Nephron progenitor cell (in vitro differentiated cells): Measurements from ENCODE around the gene SBF2.

ENCODE experiments used
- DNase-seq: peaks from one replicate; pipeline ENCODE4 v3.0.0; 2021
- H3K27ac Mint-ChIP-seq: 2 replicates; pipeline ENCODE4 v1.8.0; 2021; ENCODE audit warnings: mild to moderate bottlenecking, moderate library complexity, mixed read lengths
- H3K27me3 Mint-ChIP-seq: 2 replicates; pipeline ENCODE4 v1.8.0; 2021; ENCODE audit warnings: mild to moderate bottlenecking, low read depth, mixed read lengths; ENCODE audit not compliant: poor library complexity
- H3K36me3 Mint-ChIP-seq: 2 replicates; pipeline ENCODE4 v1.8.0; 2021; ENCODE audit warnings: low read depth, mixed read lengths
- H3K4me1 Mint-ChIP-seq: 2 replicates; pipeline ENCODE4 v1.8.0; 2021; ENCODE audit warnings: mixed read lengths
- H3K4me3 Mint-ChIP-seq: 2 replicates; pipeline ENCODE4 v1.8.0; 2021; ENCODE audit warnings: mild to moderate bottlenecking, moderate library complexity, mixed read lengths
- H3K9me3 Mint-ChIP-seq: 2 replicates; pipeline ENCODE4 v1.8.0; 2021; ENCODE audit warnings: mild to moderate bottlenecking, moderate library complexity, mixed read lengths
- CTCF ChIP-seq: fragments of 200-600 bp; sonication (generic); IDR thresholded peaks from 2 replicates; pipeline ENCODE4 v1.5.0; 2021; ENCODE audit warnings: antibody characterized with exemption

SBF2 gene

GRCh38 chr11:10225553-10225952 is 68.5 kb downstream of the SBF2 start:
- Mint-ChIP-seq H3K4me1 (no peaks in the 10 kb centered on the region), H3K36me3 (peaks cover 22% of the 10 kb centered on the region), H3K9me3 (peaks cover 40% of the 10 kb centered on the region), H3K27me3 (no peaks in the 10 kb centered on the region), H3K27ac (no peak overlapping the region), H3K4me3 (no peak overlapping the region)
- TF ChIP-seq CTCF = no peak
- no peak for DNase-seq

- no peak for DNase-seq
- no peak for TF ChIP-seq CTCF
- Mint-ChIP-seq H3K27ac (no peak overlapping the region), H3K9me3 (peaks cover 45% of the 10 kb centered on the region), H3K36me3 (peaks cover 37% of the 10 kb centered on the region), H3K4me1 (no peaks in the 10 kb centered on the region), H3K27me3 (no peaks in the 10 kb centered on the region), H3K4me3 (no peak overlapping the region)
Observed at GRCh38 chr11:10222399-10222798, 71.6 kb downstream of the SBF2 start.

GRCh38 chr11:10221342-10221741 is 72.7 kb downstream of the SBF2 start:
- no peak for TF ChIP-seq CTCF
- Mint-ChIP-seq H3K27me3 (no peaks in the 10 kb centered on the region), H3K4me3 (no peak overlapping the region), H3K4me1 (no peaks in the 10 kb centered on the region), H3K36me3 (peaks cover 43% of the 10 kb centered on the region), H3K9me3 (peaks cover 51% of the 10 kb centered on the region), H3K27ac (no peak overlapping the region)
- DNase-seq = no peak

- peaks cover 14% of the 10 kb centered on the region for H3K9me3 Mint-ChIP-seq
- DNase-seq = no peak
- TF ChIP-seq CTCF = no peak
- peaks cover 4% of the 10 kb centered on the region for H3K27me3 Mint-ChIP-seq
- peaks cover 15% of the 10 kb centered on the region for H3K36me3 Mint-ChIP-seq
- no peak overlapping the region for H3K4me3 Mint-ChIP-seq
- H3K27ac Mint-ChIP-seq = no peak overlapping the region
- H3K4me1 Mint-ChIP-seq = peaks cover 14% of the 10 kb centered on the region
Observed at GRCh38 chr11:10211470-10211869, 82.5 kb downstream of the SBF2 start.

GRCh38 chr11:10209326-10209725 is 84.7 kb downstream of the SBF2 start:
- no peak for DNase-seq
- H3K27me3 Mint-ChIP-seq = peaks cover 4% of the 10 kb centered on the region
- peaks cover 20% of the 10 kb centered on the region for H3K9me3 Mint-ChIP-seq
- no peak for TF ChIP-seq CTCF
- no peaks in the 10 kb centered on the region for H3K4me1 Mint-ChIP-seq
- H3K4me3 Mint-ChIP-seq = no peak overlapping the region
- H3K36me3 Mint-ChIP-seq = peaks cover 17% of the 10 kb centered on the region
- H3K27ac Mint-ChIP-seq = no peak overlapping the region

GRCh38 chr11:10208131-10208575 is 85.9 kb downstream of the SBF2 start:
- Mint-ChIP-seq H3K27me3 (peaks cover 4% of the 10 kb centered on the region), H3K9me3 (peaks cover 28% of the 10 kb centered on the region), H3K27ac (no peak overlapping the region), H3K4me1 (no peaks in the 10 kb centered on the region), H3K4me3 (no peak overlapping the region), H3K36me3 (peaks cover 24% of the 10 kb centered on the region)
- no peak for DNase-seq
- TF ChIP-seq CTCF = peak; percentile 73
